ENCODE data around the gene TOPORS.

- TF ChIP-seq CTCF (conservative IDR thresholded peaks at IDR 0.05; ENCODE audit: low read depth in 2 of 2) = peak; percentile 56 to 73
- TF ChIP-seq EZH2phosphoT487 (IDR thresholded peaks at IDR 0.05; ENCODE audit: unreplicated experiment) = no peak
- no peak for TF ChIP-seq POLR2AphosphoS5 (IDR thresholded peaks at IDR 0.05; ENCODE audit: low read depth)
- no peak for TF ChIP-seq EZH2 (IDR thresholded peaks at IDR 0.05; ENCODE audit: low read depth, unreplicated experiment)
Measured at GRCh38 chr9:32589083-32589723, 36.8 kb upstream of the TOPORS start.

All from GM23338 (cell line).